Measurements from ENCODE around the gene PTK6.

Gene PTK6

GRCh38 chr20:63542031-63542559 lies 4.9 kb upstream of the PTK6 start:
- DNase-seq = no peak

GRCh38 chr20:63541371-63541770 lies 4.2 kb upstream of the PTK6 start:
- DNase-seq = no peak

- no peak for DNase-seq
Measured at GRCh38 chr20:63540417-63541186, 3.4 kb upstream of the PTK6 start.

GRCh38 chr20:63539441-63540370 lies 2.5 kb upstream of the PTK6 start:
- no peak for DNase-seq

- DNase-seq = no peak
Measured at GRCh38 chr20:63539092-63539430, 1.9 kb upstream of the PTK6 start.

- DNase-seq = no peak
Measured at GRCh38 chr20:63538204-63539091, 1.3 kb upstream of the PTK6 start.

- DNase-seq = peak; percentile 68
Measured at GRCh38 chr20:63537525-63538203, 488 bp upstream of the PTK6 start.

GRCh38 chr20:63536241-63536977 lies 767 bp downstream of the PTK6 start:
- DNase-seq = no peak

GRCh38 chr20:63534831-63535651 lies 2.1 kb downstream of the PTK6 start:
- peak; percentile 23 for DNase-seq

- DNase-seq = no peak
Measured at GRCh38 chr20:63534427-63534830, 2.7 kb downstream of the PTK6 start.

- no peak for DNase-seq
Measured at GRCh38 chr20:63533871-63534393, 3.2 kb downstream of the PTK6 start.

GRCh38 chr20:63533388-63533787 lies 3.8 kb downstream of the PTK6 start:
- no peak for DNase-seq

- no peak for DNase-seq
Measured at GRCh38 chr20:63532449-63532971, 4.7 kb downstream of the PTK6 start.

GRCh38 chr20:63531686-63532448 lies 5.3 kb downstream of the PTK6 start:
- DNase-seq = no peak

GRCh38 chr20:63530788-63531160 lies 6.4 kb downstream of the PTK6 start:
- DNase-seq = no peak

GRCh38 chr20:63529861-63530787 lies 7.1 kb downstream of the PTK6 start:
- no peak for DNase-seq

- no peak for DNase-seq
Measured at GRCh38 chr20:63529180-63529860, 7.9 kb downstream of the PTK6 start.

- DNase-seq = no peak
Measured at GRCh38 chr20:63527184-63527583, 10.0 kb downstream of the PTK6 start.

Data from NCI-H526 treated with DMSO at 0.1 percent for 48 hours (cell line).